ENCODE results near the gene SLC35E1.

SLC35E1 gene

DNA sequence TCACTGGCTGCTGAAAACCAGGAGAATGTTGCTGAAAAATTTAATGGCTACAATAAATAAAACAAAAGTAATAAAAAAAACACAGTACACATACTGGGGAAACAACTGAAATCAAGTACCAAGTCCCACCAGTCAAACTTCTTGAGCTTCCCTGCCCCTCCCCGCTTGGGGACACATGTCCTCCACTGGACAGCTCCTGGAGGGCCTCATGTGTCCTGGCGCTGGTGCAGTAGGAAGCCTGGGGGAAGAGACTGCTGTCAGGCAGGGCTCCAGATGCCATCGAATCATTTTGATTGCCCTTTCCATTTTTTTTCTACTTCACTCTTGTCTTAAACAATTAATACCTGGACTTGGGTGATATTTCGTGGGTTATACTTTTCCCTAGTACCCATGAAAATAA lies 26.6 kb upstream of the SLC35E1 start:
- no peak overlapping the region for H3K27ac ChIP-seq
- H3K27me3 ChIP-seq (ENCODE audit: insufficient read depth, low read depth, severe bottlenecking), result no peaks in the 10 kb centered on the region
- TF ChIP-seq, protein P1, sequence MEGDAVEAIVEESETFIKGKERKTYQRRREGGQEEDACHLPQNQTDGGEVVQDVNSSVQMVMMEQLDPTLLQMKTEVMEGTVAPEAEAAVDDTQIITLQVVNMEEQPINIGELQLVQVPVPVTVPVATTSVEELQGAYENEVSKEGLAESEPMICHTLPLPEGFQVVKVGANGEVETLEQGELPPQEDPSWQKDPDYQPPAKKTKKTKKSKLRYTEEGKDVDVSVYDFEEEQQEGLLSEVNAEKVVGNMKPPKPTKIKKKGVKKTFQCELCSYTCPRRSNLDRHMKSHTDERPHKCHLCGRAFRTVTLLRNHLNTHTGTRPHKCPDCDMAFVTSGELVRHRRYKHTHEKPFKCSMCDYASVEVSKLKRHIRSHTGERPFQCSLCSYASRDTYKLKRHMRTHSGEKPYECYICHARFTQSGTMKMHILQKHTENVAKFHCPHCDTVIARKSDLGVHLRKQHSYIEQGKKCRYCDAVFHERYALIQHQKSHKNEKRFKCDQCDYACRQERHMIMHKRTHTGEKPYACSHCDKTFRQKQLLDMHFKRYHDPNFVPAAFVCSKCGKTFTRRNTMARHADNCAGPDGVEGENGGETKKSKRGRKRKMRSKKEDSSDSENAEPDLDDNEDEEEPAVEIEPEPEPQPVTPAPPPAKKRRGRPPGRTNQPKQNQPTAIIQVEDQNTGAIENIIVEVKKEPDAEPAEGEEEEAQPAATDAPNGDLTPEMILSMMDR (IDR thresholded peaks at IDR 0.05; ENCODE audit: low read depth, low read length), result no peak
- no peak overlapping the region for H3K4me3 ChIP-seq (ENCODE audit: low read depth, low read length)
- no peak for DNase-seq
- peaks cover 2% of the 10 kb centered on the region for H3K36me3 ChIP-seq
- H3K9me3 ChIP-seq (ENCODE audit: severe bottlenecking), result no peaks in the 10 kb centered on the region

DNA sequence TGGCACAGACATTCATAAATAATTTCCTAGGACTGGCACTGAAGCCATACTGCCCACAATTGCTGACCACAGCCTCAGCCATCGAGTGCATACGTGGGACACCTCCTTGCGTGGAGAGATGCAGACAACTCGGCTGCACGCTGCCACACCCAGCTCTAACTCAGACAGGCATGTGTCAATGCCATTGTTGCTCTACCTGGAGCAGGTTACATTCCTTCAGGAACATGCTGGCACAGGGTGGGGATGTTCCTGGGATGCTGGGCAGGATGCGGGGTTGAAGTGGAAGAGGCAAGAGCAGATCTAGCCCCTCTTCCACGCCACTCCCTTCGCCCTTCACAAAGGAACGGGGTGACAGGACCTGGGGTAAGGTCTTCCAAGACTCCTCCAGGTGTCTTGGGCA lies 24.2 kb upstream of the SLC35E1 start:
- Histone ChIP-seq H3K27ac (no peak overlapping the region), H3K27me3 (ENCODE audit: insufficient read depth, low read depth, severe bottlenecking) (no peaks in the 10 kb centered on the region), H3K36me3 (no peaks in the 10 kb centered on the region; the same call in 1 of the 2 replicates), H3K4me3 (ENCODE audit: low read depth, low read length) (no peak overlapping the region), H3K9me3 (ENCODE audit: severe bottlenecking) (no peaks in the 10 kb centered on the region)
- TF ChIP-seq, protein P1 (IDR thresholded peaks at IDR 0.05; ENCODE audit: low read depth, low read length), result no peak
- DNase-seq, result no peak

DNA sequence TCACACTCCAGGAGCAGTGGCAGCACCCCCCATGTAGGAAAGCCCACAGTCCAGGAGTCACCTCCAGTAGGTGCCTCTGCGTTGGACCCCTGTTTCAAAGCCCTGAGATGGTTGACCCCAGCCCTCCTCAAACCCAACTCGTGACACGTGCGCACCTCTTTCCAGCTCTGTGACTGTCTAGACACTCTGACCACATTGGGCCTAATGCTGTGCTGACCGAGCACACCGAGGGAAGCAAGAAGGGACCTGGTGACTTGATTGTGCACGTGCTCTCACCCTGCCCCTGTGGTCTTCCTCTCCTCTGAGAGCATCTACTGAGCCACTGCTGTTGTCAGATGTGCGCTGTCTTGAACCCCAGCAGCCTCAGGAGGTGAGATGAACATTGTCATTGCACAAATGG lies 22.9 kb upstream of the SLC35E1 start:
- H3K9me3 ChIP-seq (ENCODE audit: severe bottlenecking), result no peaks in the 10 kb centered on the region
- DNase-seq, result no peak
- H3K36me3 ChIP-seq, result no peaks in the 10 kb centered on the region; the same call in 1 of the 2 replicates
- H3K27me3 ChIP-seq (ENCODE audit: insufficient read depth, low read depth, severe bottlenecking), result no peaks in the 10 kb centered on the region
- no peak overlapping the region for H3K27ac ChIP-seq
- no peak overlapping the region for H3K4me3 ChIP-seq (ENCODE audit: low read depth, low read length)
- TF ChIP-seq, protein P1 (IDR thresholded peaks at IDR 0.05; ENCODE audit: low read depth, low read length), result no peak

DNA sequence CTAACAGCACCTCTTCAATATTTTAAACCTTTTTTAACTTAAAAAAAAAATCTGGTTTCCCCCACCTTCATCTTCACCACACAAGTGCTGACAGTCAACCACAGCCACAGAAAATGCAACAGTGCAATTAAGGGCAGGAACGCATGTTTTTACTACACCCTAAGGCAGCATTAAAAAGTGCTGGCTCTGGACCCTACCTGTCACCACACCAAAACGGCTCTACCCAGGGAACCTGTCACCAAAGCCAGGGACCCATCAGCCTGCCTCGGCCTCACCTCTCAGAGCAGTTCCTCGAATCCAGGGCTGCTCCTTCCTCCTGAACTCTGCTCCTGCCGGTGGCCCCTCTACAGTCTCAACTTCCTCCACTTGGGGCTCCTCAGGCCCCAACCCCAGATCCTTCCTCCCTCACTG lies 22.5 kb upstream of the SLC35E1 start:
- no peaks in the 10 kb centered on the region for H3K27me3 ChIP-seq (ENCODE audit: insufficient read depth, low read depth, severe bottlenecking)
- DNase-seq, result no peak
- no peak overlapping the region for H3K4me3 ChIP-seq (ENCODE audit: low read depth, low read length)
- TF ChIP-seq, protein P1 (IDR thresholded peaks at IDR 0.05; ENCODE audit: low read depth, low read length), result no peak
- H3K36me3 ChIP-seq, result no peaks in the 10 kb centered on the region; the same call in 1 of the 2 replicates
- no peaks in the 10 kb centered on the region for H3K9me3 ChIP-seq (ENCODE audit: severe bottlenecking)
- H3K27ac ChIP-seq, result no peak overlapping the region

DNA sequence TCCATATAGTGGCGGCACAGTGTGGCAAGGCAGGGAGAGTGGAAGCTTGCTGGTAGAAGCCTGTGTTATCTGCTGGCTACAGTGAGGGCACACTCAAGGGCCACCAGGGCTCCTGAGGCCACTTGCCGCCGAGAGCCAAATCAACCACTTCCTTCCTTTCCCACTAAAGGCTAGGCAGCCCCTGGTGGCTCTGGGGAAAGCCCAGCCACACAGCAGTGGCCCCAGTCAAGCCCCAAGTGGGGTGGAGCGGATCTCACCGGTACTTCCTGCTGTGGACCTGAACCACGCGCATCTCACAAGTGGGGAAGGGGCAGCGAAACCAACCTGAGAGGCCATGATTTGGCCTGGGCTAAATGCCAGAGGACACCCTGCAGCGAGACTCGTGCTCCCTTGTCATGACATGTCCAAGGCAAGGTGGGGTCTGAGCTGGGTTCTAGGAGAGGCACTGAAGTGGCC lies 21.9 kb upstream of the SLC35E1 start:
- Histone ChIP-seq H3K27me3 (ENCODE audit: insufficient read depth, low read depth, severe bottlenecking) (no peaks in the 10 kb centered on the region), H3K36me3 (no peaks in the 10 kb centered on the region; the same call in 1 of the 2 replicates), H3K9me3 (ENCODE audit: severe bottlenecking) (no peaks in the 10 kb centered on the region), H3K27ac (no peak overlapping the region), H3K4me3 (ENCODE audit: low read depth, low read length) (no peak overlapping the region)
- DNase-seq, result no peak
- TF ChIP-seq, protein P1 (IDR thresholded peaks at IDR 0.05; ENCODE audit: low read depth, low read length), result no peak

DNA sequence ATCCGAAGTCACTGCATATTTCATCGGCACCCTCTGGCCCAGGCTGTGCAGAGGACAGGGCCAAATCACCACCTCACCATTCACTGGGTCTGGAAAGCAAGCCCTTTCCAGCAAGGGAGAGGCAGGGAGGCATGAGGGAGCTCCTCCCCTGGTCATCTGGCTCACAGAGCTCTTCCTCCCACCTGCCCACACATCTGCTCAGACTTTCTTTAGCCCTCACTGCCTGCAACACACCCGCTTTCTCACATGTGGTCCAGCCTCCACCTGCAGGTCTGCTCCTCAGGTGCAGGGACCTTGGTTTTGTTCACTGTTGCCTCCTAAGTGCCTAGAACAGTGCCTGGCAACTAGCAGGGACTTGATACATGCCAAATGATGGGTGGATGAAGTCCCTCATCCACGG lies 21.0 kb upstream of the SLC35E1 start:
- TF ChIP-seq, protein P1 (IDR thresholded peaks at IDR 0.05; ENCODE audit: low read depth, low read length), result no peak
- Histone ChIP-seq H3K27ac (no peak overlapping the region), H3K27me3 (ENCODE audit: insufficient read depth, low read depth, severe bottlenecking) (no peaks in the 10 kb centered on the region), H3K4me3 (ENCODE audit: low read depth, low read length) (no peak overlapping the region), H3K9me3 (ENCODE audit: severe bottlenecking) (no peaks in the 10 kb centered on the region), H3K36me3 (no peaks in the 10 kb centered on the region; the same call in 1 of the 2 replicates)
- DNase-seq, result no peak
